ENCODE data around the gene FYCO1.
A peak's percentile ranks its signal among the peaks of the same experiment; 100 is the strongest.

FYCO1 gene

DNA sequence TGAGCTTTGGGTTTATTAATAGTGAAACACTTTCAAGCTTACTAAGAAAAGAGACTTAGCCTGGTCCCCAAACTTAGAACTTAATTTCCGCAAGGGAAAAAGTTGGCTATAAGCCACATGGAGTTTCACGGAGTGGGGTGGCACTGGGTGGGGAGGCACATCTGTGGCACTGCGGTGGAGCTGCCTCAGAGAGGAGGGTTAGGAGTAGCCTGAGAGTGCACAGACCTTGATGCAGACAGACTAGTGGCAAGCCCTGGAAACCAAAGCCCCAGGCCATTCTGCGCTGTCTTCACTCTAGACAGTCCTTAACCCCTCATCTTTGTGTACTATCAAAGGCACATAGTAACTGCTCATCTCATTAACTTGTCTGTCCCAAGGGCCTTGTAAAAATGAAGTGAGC, 30.4 kb downstream of the FYCO1 start:
- DNase-seq = no peak

DNA sequence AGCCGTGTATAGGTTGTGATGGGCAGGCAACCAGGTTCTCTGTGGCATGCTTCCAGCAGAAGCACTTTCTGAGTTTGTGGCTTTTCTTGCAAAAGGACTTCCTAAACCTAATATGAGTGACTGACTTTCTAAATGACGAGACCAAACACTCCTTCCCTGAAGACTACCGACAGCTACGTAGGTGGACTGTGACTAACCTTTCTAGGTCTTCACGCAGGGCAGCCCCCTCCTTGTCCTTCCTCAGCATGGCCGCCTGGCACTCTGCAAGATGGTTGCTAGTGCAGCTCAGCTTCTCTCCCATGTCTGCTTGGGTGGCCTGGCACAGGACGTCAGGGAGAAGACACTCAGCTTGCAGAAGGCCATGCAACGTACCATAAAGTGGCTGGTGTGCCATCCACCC, 31.5 kb downstream of the FYCO1 start:
- DNase-seq = no peak

DNA sequence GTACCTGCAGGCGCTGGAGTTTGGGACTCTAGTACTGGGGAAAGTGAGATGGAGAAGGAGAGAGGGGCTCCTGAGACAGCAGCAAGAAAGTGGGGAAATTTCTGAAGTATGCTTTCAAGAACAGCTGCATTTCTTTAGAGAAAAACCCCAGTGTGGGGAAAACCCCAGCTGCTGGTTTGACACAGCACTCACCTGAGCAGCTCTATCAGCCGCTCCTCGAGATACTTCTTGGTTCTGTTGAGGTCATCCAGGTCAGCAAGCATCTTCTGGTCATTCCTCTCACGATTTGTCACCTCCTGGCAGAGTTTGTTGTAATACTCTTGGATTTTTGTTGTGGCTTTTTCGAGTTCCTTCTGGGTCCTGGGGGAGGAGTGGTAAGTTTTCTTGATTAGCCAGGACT, 33.6 kb downstream of the FYCO1 start:
- no peak for DNase-seq

DNA sequence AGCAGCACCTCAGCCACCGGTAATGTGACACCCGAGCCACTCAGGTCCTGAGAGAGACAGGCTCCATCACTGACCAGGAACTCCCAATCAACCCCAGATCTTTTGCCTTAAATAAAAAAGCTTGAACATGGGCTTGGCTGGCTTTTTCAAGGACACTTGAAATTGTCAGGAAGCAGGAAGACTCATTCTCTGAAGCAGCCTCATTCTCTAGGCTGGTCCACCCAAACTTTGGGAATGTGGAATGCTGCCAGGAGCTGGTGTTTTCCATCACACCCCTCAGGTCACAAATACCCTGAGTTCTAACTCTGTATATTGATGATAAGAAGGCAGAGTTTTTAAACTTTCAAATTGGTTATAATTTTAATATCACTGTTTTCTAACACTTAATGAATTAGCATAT, 35.3 kb downstream of the FYCO1 start:
- no peak for DNase-seq

DNA sequence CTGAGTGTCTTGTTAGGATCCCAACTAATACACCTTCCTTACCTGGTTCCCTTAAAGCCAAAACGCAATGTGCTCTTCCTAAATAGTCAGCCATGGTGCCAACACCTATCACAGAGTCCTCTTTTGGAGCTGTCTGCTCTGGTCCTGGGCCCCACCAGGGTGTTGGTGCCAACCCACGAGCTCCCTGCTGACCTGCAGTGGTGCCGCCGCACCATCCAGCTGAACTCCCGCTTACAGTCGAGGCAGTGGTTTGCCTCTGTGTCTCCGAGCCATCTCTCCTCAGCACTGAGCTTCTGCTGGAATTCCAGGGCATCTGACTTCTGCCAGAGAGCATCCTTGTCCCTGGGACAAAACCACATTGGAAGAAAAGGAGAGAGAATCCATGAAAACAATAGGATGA, 36.4 kb downstream of the FYCO1 start:
- DNase-seq = no peak

DNA sequence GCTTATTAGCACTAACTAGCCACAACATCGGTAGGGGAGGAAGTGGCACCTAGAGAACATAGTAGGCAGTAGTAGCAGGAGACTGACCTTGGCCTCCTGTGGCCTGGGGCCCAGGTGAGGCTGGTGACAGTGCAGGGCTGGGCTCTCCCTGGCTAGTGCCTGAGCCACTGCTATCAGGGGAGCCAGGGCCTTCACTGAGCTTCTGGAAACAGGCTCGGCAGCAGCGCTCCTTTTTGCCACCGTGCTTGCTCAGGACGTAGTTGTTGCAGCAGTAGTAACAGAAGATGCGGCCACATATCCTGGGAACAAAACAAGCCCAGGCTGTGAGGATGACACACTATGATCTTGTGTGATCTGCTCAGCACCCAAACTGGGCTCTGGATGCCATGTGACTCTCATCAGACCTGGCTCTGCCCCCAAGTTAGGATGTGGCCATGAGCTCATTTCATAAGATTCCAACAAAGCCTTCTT, 37.3 kb downstream of the FYCO1 start:
- DNase-seq = peak in 3 of 56 donors; percentile 5 to 46 (median 17)

DNA sequence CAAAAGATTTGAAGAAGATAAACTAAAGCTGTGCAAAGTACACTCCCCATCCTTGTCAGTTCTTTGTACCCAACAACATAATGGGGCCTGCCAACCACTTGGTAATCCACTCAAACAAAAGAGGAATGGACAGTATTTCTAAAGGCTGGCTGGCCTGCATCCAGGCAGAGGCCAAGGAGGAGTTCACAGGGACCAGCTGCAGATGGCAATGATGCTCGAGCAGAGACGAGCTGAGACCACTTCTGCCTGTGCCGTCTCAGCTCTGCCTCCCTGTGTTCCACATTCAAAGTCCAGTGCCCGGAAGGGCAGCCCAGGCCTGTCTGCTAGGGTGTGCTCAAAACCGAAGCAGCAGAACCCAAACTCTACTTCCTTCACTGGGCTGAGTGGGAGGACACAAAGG, 38.0 kb downstream of the FYCO1 start:
- DNase-seq = peak in 42 of 56 donors; percentile 6 to 77 (median 47)

DNA sequence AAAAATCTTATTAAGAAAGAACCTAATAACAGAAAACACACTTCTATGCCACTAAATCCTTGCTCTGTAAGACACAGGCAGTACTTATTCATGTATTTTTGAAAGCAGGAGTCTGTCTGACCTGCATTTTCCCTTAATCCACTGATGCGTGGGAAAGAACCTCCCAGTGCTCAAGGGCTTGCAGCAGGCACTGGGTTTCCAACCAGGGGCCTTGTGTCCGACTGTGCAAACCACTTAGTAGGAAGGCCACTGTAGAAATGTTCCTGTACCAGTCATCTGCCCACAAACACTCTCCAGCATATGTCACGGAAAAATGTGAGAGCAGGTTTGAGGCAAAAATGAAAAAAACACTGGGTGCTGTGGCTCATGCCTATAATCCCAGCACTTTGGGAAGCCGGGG, 39.9 kb downstream of the FYCO1 start:
- DNase-seq = no peak

DNA sequence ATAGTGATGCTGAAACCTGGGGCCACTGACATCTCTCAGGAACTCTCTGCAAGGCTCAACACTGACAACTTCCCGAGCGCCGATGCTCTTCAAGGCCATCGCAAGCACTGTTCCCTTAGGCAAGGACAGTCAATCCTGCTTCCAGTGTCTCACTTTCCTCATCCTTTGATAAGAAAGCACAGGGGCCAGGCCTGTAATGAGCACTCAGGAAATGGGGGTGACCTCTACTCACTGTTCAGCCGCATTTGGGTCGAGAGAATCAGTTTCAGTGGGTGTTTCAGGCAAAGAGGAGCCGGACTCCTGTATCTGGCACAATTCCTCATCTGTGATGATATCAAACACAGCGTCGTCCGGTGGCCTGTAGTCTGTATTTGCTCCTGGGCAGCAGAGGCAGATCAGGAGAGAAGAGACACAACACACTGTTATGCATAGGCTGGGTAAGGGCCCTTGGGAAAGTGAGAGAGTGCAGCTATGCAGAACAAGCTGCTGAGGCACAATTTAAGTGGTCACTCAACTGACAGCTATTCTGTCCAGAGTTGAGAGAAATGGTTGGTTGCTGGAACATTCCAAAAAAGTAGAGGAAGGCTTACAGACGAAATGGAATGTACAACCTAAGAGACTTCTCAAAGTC, 40.5 kb downstream of the FYCO1 start:
- DNase-seq = no peak

DNA sequence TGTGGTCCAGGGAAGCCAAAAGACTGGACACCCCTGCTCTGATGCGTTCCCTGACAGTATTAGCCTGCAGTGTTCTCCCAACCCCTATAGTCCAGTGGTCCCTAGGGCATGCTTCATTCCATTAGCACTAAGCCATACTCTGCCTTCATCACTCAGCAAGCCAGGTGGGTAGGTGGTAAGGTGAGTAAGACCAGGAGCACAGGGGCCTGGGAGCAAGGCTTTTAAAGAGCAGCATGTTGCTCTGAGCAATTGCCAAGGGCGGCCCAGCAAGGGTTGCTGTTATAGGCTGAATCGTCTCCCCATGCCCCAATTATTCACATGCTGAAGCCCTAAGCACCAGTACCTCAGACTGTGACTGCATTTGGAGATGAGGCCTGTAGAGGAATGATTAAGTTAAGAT, 41.3 kb downstream of the FYCO1 start:
- DNase-seq = no peak

DNA sequence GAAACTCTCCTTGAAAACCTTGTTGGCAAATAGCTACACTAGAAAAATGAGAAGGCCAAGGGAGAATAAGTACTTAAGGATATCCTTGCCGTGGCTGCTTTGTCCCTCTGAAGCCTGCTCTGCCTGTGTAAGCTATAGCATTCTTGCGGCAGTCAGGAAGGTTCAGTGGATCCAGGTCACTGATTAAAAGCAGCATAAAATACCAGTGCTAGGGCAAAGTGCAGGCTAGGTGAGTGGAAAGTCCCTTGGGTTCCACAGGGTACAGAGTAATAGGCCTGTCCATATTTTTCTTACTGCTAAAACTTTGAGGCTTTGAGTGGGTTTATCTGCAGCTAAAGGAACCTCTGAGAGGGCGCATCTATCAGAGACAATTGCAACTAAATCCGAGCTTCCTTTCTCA, 42.1 kb downstream of the FYCO1 start:
- DNase-seq = no peak

DNA sequence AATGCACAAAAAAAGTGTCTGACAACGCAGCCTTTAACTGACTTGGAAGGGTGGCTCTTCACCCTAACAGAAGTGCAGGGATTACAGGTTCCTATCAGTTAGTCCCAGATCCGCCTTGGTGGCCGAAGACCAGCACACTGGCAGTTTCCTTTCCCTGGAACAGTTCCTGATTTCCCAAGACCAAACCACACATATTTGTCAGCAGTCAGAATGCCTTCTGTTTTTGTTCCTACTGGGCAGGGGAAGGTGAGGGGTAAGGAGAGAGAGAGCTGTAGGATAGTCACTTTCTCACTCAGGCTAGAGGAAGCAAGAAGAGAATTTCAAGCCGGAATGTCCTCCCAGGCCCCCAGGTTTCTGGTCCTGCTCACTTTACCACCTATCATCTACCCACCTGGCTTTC, 43.2 kb downstream of the FYCO1 start:
- DNase-seq = no peak

DNA sequence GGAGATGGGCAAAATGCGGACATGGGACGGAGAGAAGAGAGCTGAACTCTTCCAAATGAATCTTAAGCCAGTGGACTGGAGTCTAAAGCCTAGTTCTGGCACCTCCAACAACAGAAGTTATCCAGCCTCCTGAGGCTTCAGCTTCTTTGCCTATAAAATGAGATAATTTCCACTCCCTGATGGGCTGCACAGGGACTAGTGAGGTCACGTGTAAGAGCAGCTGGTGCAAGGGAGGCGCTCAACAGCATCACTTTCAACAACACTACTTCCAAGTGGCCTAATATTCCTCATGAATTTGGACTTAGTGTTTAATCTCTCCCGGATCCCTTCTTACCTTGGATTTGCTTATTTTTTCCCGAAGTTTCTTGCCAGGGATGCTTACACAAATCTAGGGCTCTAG, 43.7 kb downstream of the FYCO1 start:
- DNase-seq = no peak

DNA sequence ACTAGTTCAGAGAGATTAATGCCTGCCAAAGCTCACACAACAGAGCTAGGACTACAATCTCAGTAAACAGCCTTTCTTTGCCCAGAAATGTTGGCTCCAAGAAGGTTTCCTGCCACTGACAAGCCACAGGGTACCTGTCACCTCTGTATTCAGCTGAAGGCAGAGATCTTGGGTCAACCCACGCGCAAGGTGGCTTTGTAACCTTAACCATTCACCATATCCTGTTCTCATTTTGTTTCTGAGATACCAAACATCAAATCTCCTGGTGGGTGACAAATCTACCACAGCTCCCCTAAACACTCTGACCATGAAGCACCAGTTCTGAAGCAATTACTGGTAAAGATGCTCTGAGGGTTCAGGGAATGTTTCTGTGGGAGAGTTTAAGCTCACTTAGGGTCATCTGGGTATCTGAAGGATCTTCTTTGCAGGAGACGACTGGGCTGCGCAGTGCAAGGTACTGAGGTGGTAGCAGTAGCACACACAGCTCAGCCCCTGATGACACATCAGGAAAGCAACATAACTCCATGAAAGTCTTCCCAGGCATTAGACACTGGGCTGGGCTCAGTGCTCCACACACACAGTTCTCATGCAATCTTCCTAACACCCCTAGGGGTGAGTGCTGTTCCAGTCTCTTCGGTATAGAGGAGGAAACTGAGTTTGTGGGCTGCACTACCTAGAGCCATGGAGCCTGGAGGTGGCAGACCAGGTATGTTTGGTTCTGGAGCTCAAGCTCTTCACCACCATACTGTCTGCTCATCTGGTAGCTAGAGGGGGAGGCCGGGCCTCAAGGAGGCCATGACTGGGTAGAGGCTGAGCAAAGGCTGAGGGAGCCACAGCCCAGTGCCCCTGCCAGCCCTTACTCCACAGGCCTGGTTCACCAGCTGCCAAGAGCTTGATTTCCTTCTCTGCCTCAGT, 44.7 kb downstream of the FYCO1 start:
- no peak for DNase-seq

DNA sequence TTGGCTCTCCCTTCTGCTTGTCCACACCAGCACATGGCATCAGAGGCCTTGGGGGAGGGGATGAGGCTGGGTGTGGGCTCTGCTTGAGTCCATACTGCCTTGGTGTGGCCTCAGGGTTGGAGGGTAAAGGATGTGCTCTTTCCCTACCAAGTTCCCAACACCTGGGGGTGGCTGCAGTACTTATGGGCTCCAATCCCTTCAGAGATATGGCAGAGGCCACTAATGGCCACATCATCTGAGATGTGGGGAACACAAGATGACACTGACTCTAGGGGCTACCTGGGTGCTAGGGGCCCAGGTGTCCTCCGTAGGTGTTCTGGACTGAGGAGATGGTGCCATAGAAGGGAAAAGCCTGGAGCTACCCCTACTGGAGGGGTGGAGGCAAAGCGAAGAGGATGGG, 45.5 kb downstream of the FYCO1 start:
- DNase-seq = no peak

DNA sequence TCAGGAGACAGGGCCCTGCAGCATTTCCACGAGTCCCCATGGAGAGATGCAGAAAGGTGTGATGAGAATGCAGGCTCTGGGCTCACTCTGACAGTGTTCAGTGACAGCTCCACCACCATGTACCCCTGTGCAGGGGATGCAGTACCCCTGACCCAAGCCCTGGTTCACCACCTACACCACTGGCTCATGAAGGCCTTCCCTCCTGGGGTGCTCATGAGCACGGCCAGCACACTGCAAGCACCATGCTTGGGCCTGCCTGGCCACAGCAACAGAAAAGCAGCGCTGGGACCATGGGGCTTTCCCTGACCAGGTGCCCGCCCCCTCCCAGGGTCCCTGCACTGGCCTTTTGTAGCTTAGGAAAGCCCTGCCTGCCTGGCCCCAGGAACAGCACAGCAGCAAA, 46.2 kb downstream of the FYCO1 start:
- no peak for DNase-seq

DNA sequence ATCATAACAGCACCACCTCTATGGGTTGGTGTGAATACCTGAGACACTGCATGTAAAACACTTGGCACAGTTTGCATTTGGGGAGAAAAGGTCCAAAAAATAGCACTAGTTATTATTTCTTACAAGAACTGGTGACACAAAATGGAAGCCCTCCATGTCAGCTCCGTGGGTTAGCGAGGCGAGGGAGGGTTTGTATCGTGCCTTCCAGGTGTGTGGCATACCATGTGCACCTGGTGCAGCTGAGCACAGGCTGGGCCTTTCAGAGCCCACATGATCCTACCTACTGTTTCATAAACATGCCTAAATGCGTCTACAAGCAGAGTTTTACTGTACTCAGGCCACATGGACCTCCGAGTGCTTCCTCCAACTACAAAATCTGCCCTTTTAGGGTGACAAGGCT, 46.7 kb downstream of the FYCO1 start:
- no peak for DNase-seq

DNA sequence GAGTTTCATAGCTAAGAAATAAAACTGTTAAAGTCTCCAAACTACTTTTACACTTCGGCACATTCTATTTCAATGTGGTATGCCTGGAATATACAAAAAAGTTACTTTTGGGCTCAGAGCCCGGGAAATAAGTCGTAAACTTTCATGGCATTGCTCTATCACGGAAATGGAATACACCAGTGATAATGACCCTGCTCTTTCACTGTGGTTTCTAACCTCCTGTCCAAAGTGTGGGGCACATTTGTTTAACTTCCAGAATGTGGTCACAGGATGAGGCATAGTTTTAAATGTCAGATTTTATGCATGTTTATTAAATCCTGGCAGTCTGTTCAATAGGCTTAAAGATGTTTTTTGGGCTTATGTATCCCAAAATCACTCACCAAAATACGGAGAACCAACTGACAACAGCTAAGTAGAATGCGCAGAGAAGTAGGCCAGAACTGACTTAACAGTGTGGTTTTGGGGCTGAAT, 47.3 kb downstream of the FYCO1 start:
- no peak for DNase-seq

DNA sequence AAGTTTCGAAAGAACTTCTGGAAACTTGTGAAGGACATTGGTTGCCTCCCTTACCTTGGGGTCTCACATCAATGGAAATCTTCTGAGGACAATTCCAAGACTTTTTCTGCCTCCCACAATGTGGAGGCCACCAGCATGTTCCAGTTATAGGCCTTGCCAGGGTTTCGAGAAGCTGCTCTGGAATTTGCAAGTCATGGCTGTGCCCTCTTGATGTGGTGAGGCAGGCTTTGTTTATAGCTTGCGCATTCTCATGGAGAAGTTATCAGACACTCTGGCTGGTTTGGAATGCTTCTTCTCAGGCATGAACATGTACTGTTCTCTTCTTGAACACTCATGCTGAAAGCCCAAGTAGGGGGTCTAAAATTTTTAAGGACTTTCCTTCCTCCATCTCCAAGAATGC, 48.3 kb downstream of the FYCO1 start:
- no peak for DNase-seq

DNA sequence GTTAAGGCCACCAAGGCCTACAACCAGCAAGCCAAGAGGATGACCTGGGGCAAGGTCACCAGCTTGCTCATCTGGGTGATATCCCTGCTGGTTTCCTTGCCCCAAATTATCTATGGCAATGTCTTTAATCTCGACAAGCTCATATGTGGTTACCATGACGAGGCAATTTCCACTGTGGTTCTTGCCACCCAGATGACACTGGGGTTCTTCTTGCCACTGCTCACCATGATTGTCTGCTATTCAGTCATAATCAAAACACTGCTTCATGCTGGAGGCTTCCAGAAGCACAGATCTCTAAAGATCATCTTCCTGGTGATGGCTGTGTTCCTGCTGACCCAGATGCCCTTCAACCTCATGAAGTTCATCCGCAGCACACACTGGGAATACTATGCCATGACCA, 48.7 kb downstream of the FYCO1 start:
- no peak for DNase-seq

DNA sequence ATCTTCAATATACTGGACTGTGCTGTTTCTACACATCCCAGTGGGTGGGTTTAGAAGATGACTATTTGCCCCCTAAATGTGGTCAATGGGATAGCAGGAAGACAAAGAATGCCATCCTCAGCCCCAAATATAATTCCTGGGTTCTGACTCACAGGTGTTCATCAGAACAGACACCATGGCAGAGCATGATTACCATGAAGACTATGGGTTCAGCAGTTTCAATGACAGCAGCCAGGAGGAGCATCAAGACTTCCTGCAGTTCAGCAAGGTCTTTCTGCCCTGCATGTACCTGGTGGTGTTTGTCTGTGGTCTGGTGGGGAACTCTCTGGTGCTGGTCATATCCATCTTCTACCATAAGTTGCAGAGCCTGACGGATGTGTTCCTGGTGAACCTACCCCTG, 49.3 kb downstream of the FYCO1 start:
- DNase-seq = no peak

DNA sequence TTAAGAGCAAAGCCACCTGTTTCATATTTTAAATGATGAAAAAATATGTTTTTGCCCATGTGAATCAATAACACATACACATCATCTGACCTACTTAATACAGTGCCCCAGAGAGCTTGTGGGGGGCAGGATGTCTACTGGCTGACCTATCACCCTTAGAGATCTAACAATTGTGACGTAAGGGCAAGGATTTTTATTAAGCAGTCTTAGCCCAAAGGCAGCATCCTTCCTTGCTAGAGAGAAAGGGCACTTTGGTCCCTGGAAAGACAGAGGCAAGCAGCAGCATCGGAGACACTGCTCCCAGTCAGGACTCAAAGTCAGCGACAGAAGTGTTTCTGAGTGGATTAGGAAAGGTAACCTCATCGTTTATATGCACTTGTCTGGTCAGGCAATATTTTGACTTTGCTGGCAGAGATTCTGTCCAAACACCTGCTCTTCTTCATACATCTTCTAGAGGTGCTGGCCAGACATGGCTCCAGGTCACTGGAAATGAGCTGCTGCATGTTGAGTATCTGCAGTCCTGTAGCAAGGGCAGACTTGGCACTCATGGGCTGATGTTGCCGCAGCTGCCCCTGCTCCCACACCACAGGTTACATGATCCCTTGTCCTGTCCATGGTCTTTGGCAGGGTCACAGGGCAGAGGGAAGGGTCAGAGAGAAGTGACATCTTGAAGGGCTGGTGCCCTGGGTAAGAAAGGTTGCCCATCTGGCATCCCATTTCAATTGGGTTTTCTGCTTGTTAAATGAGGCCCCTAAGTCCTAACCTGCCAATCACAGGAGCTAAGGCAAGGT, 50.6 kb downstream of the FYCO1 start:
- DNase-seq = no peak
